Fibroblast of villous mesenchyme (primary cell): ENCODE results near the gene PNMA8C. TPM values are rescaled to one million over a fixed set of nuclear protein-coding genes. Genes with fewer than 3 reads are reported as not detected.

Source experiments
- DNase-seq: peaks from one replicate; pipeline ENCODE4 v3.0.0-alpha.2; 2010; ENCODE audit warnings: low read depth
- H3K4me3 ChIP-seq: 2 replicates; pipeline ENCODE4 v1.5.1; 2011; ENCODE audit warnings: low read depth, mild to moderate bottlenecking, low read length
- total RNA-seq: library from RNA; depleted of rRNA; stranded (reverse); fragments of >200 nt; gene quantifications from 2 replicates; pipeline ENCODE4 v1.2.3, GENCODE V29; 2012
- TF ChIP-seq, protein P1 (sequence below): IDR thresholded peaks from 2 replicates; pipeline ENCODE4 v1.5.1; 2012; ENCODE audit warnings: low read depth, mild to moderate bottlenecking, low read length; ENCODE audit not compliant: insufficient read depth

PNMA8C gene
- total RNA-seq, 1 donor: under 0.01 TPM

- no peak for DNase-seq
- TF ChIP-seq, protein P1, sequence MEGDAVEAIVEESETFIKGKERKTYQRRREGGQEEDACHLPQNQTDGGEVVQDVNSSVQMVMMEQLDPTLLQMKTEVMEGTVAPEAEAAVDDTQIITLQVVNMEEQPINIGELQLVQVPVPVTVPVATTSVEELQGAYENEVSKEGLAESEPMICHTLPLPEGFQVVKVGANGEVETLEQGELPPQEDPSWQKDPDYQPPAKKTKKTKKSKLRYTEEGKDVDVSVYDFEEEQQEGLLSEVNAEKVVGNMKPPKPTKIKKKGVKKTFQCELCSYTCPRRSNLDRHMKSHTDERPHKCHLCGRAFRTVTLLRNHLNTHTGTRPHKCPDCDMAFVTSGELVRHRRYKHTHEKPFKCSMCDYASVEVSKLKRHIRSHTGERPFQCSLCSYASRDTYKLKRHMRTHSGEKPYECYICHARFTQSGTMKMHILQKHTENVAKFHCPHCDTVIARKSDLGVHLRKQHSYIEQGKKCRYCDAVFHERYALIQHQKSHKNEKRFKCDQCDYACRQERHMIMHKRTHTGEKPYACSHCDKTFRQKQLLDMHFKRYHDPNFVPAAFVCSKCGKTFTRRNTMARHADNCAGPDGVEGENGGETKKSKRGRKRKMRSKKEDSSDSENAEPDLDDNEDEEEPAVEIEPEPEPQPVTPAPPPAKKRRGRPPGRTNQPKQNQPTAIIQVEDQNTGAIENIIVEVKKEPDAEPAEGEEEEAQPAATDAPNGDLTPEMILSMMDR: no peak
- H3K4me3 ChIP-seq: no peak overlapping the region
Observed at GRCh38 chr19:46460055-46460454, 31.3 kb upstream of the PNMA8C start.

DNA sequence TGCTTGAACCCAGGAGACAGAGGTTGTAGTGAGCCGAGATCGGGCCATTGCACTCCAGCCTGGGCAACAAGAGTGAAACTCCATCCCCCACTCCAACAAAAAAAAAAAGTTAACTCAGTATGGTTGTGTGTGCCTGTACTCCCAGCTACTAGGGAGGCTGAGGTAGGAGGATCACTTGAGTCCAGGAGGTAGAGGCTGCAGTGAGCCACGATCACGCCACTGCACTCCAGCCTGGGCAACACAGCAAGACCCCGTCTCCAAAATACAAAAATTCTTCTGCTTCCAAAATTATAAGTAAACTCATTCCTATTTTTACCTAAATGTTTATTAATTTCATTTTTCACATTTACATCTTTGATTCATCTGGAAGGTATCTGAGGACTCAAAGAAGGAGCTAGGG, 28.2 kb upstream of the PNMA8C start:
- no peak for DNase-seq
- TF ChIP-seq, protein P1: no peak
- H3K4me3 ChIP-seq: no peak overlapping the region

DNA sequence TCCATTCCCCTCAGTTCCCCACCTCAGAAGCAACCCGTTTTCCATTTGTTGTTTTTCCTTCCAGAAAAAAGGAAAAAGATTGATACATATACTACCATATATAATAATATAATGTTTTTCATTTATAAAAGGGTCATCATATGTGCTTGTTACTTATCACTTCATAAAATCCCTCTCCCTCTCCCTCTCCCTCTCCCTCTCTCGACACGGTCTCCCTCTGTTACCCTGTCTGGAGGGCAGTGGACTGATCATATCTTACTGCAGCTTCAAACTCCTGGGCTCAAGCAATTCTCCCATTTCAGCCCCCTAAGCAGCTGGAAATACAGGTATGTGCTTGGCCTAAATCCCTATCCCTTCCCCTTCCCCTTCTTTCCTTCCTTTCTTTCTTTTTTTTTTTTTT, 25.5 kb upstream of the PNMA8C start:
- TF ChIP-seq, protein P1: no peak
- DNase-seq: no peak
- H3K4me3 ChIP-seq: no peak overlapping the region

GRCh38 chr19:46453661-46454060, 24.9 kb upstream of the PNMA8C start:
- no peak overlapping the region for H3K4me3 ChIP-seq
- TF ChIP-seq, protein P1: no peak
- no peak for DNase-seq

GRCh38 chr19:46452186-46452585, 23.4 kb upstream of the PNMA8C start:
- H3K4me3 ChIP-seq: no peak overlapping the region
- TF ChIP-seq, protein P1: no peak
- no peak for DNase-seq

DNA sequence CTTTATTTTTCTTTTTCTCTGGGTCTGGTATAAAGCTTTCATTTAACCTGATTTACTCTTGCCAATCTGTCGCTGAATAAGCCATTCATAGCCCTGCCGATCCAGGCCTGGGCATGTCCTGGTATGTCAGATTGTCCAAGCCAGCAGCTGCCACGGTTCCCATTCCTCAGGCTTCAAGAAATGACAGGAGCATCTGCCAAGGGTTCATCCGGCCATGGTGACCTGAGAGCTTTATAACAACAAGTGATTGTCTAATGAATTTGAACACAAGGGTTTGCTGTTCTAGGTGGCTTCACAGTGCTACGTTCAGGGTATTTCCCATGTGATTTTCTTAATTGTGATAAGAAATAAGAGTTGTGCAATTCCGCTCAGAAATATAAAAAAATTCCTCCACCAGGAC, 22.6 kb upstream of the PNMA8C start:
- TF ChIP-seq, protein P1: no peak
- H3K4me3 ChIP-seq: no peak overlapping the region
- no peak for DNase-seq

DNA sequence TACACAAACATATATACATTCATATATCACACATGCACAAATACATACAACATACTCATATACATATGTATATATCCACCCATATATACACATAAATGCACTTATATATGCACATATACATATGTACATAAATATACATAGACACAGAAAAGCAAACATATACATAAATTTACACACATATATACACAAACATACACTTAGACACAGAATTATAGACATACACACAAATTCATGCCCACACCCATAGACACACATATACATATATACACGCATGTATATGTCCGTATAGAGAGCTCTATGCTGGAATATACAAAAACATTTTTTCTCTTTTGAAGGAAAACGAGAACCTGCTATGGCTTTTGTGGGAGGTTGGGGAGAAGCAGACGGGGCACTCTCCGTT, 22.0 kb upstream of the PNMA8C start:
- DNase-seq: no peak
- TF ChIP-seq, protein P1: no peak
- H3K4me3 ChIP-seq: no peak overlapping the region
